Central memory CD8-positive, alpha-beta T cell (primary cell): ENCODE results near the gene TUBB8.
A peak's percentile ranks its signal among the peaks of the same experiment; 100 is the strongest.
"Not testable (repeated sequence)": the region's sequence is repeated elsewhere in the genome, so short reads cannot be mapped to it uniquely, and the experiment has no call there.

Source experiments
- ATAC-seq: fragments of 150-1000 bp; cut with Tn5 transposase; replicated peaks from 2 replicates; pipeline ENCODE4 v1.10.0; 2022; ENCODE audit warnings: mild to moderate bottlenecking, moderate FRiP score, moderate number of reproducible peaks; ENCODE audit not compliant: poor library complexity, severe bottlenecking; ENCODE audit errors: extremely low read depth
- DNase-seq, 2 donors: peaks; one replicate each; pipeline ENCODE4 v3.0.0; 2021; ENCODE audit warnings: low spot score in 2 of 2
- H3K27ac Mint-ChIP-seq: one replicate; pipeline ENCODE4 v1.8.0; 2022; ENCODE audit warnings: low read depth, mild to moderate bottlenecking, moderate library complexity, mixed read lengths
- H3K27me3 Mint-ChIP-seq: one replicate; pipeline ENCODE4 v1.8.0; 2022; ENCODE audit warnings: mixed read lengths
- H3K36me3 Mint-ChIP-seq: one replicate; pipeline ENCODE4 v1.8.0; 2022; ENCODE audit warnings: mild to moderate bottlenecking, moderate library complexity, mixed read lengths; ENCODE audit not compliant: insufficient read depth
- H3K4me1 Mint-ChIP-seq: one replicate; pipeline ENCODE4 v1.8.0; 2022; ENCODE audit warnings: mixed read lengths
- H3K4me3 Mint-ChIP-seq: one replicate; pipeline ENCODE4 v1.8.0; 2022; ENCODE audit warnings: mild to moderate bottlenecking, moderate library complexity, mixed read lengths
- H3K9me3 Mint-ChIP-seq: one replicate; pipeline ENCODE4 v1.8.0; 2022; ENCODE audit warnings: mixed read lengths

The TUBB8 gene

GRCh38 chr10:83930-84530, 34.9 kb upstream of the TUBB8 start:
- no peak for ATAC-seq
- Mint-ChIP-seq H3K36me3 (peaks cover 2% of the 10 kb centered on the region), H3K4me1 (peaks cover 10% of the 10 kb centered on the region), H3K4me3 (no peak overlapping the region), H3K27me3 (peaks cover 66% of the 10 kb centered on the region), H3K27ac (no peak overlapping the region), H3K9me3 (no peaks in the 10 kb centered on the region)
- DNase-seq, result no peak

- Mint-ChIP-seq H3K4me1 (no peaks in the 10 kb centered on the region), H3K27ac (no peak overlapping the region)
- no peak for DNase-seq
Measured at GRCh38 chr10:80477-81105, 31.5 kb upstream of the TUBB8 start.

DNA sequence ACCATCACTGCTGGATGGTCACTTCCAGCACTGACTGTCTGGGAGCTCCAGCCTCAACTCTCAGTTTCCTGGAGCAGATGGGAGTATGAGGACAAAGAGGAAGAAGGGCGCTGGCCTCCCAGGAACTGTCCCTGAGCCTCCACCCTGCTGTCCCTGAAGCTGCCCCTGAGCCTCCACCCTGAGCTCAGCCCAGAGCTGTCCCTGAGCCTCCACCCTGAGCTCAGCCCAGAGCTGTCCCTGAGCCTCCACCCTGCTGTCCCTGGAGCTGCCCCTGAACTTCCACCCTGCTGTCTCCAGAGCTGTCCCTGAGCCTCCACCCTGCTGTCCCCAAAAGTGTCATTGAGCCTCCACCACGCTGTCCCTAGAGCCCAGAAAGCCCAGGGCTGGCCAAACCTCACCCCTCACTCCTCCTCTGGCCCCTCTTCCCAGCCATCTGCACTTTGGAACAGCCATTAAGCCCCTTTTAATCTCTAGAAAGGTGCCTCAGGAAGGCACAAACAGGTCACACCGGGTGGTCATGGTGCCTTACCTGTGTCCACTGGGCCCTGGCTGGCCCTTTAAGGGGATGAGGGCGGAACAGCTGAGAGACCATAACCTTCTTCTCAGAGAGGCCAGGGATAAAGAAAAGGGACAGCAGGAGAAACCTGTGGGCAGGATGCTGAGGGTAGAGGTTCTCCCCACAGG, 30.6 kb upstream of the TUBB8 start:
- Mint-ChIP-seq H3K4me1 (no peaks in the 10 kb centered on the region), H3K27me3 (peaks cover 66% of the 10 kb centered on the region), H3K9me3 (no peaks in the 10 kb centered on the region), H3K27ac (no peak overlapping the region), H3K36me3 (peaks cover 3% of the 10 kb centered on the region), H3K4me3 (no peak overlapping the region)
- DNase-seq (no peak), ATAC-seq (no peak)

More at GRCh38 chr10:80477-81105, 31.5 kb upstream of the TUBB8 start:
- H3K27me3 Mint-ChIP-seq, result peaks cover 72% of the 10 kb centered on the region
- H3K9me3 Mint-ChIP-seq, result no peaks in the 10 kb centered on the region
- H3K4me3 Mint-ChIP-seq, result no peak overlapping the region
- H3K36me3 Mint-ChIP-seq, result peaks cover 3% of the 10 kb centered on the region
- no peak for ATAC-seq

GRCh38 chr10:78556-78955, 29.5 kb upstream of the TUBB8 start:
- H3K27ac Mint-ChIP-seq, result no peak overlapping the region
- H3K9me3 Mint-ChIP-seq, result no peaks in the 10 kb centered on the region
- peaks cover 3% of the 10 kb centered on the region for H3K36me3 Mint-ChIP-seq
- peaks cover 57% of the 10 kb centered on the region for H3K27me3 Mint-ChIP-seq
- no peak overlapping the region for H3K4me3 Mint-ChIP-seq
- H3K4me1 Mint-ChIP-seq, result no peaks in the 10 kb centered on the region
- ATAC-seq (no peak), DNase-seq (no peak)

DNA sequence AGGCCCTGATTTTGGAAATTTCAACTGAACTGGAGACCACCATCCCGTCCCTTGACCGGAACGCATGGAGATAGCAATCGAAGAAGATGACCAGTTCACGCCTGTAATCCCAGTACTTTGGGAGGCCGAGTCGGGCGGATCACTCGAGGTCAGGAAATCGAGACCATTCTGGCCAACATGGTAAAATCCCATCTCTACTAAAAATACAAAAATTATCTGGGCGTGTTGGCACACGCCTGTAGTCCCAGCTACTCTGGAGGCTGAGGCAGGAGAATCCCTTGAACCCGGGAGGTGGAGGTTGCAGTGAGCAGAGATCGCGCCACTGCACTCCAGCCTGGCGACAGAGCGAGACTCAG, 25.1 kb upstream of the TUBB8 start:
- H3K9me3 Mint-ChIP-seq, H3K27ac Mint-ChIP-seq, H3K36me3 Mint-ChIP-seq, H3K4me1 Mint-ChIP-seq, DNase-seq, ATAC-seq: not testable (repeated sequence)
- Mint-ChIP-seq H3K27me3 (peaks cover 18% of the 10 kb centered on the region), H3K4me3 (peak overlapping the region; percentile 70)

- H3K36me3 Mint-ChIP-seq, ATAC-seq, H3K9me3 Mint-ChIP-seq, DNase-seq, H3K27ac Mint-ChIP-seq, H3K4me1 Mint-ChIP-seq: not testable (repeated sequence)
- peaks cover 18% of the 10 kb centered on the region for H3K27me3 Mint-ChIP-seq
- peak overlapping the region; percentile 70 for H3K4me3 Mint-ChIP-seq
Measured at GRCh38 chr10:73543-74265, 24.6 kb upstream of the TUBB8 start.

GRCh38 chr10:68156-68555, 19.1 kb upstream of the TUBB8 start:
- DNase-seq, H3K27ac Mint-ChIP-seq, H3K4me3 Mint-ChIP-seq, H3K9me3 Mint-ChIP-seq, H3K4me1 Mint-ChIP-seq, H3K36me3 Mint-ChIP-seq: not testable (repeated sequence)
- peaks cover 43% of the 10 kb centered on the region for H3K27me3 Mint-ChIP-seq
- peak; percentile 40 for ATAC-seq

GRCh38 chr10:49926-50325, 830 bp upstream of the TUBB8 start:
- peaks cover 17% of the 10 kb centered on the region for H3K27me3 Mint-ChIP-seq
- H3K36me3 Mint-ChIP-seq, H3K4me3 Mint-ChIP-seq, ATAC-seq, H3K27ac Mint-ChIP-seq, DNase-seq, H3K9me3 Mint-ChIP-seq, H3K4me1 Mint-ChIP-seq: not testable (repeated sequence)

DNA sequence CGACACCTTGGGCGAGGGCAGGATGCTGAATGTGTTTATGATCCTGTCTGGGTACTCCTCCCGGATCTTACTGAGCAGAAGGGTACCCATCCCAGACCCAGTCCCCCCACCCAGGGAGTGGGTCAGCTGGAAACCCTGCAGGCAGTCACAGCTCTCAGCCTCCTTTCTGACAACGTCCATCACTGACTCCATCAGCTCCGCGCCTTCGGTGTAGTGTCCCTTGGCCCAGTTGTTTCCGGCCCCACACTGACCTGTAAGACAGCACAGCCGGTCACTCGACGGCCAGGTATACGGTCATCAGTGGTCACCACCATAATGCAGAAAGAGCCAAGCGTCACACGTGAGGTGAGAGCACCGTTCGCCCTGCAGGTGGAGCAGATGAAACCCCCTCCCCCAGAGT, 1.2 kb downstream of the TUBB8 start:
- H3K27me3 Mint-ChIP-seq, result peaks cover 17% of the 10 kb centered on the region
- not testable (repeated sequence) for ATAC-seq, DNase-seq, H3K4me3 Mint-ChIP-seq, H3K4me1 Mint-ChIP-seq, H3K27ac Mint-ChIP-seq, H3K36me3 Mint-ChIP-seq, H3K9me3 Mint-ChIP-seq

- H3K4me3 Mint-ChIP-seq, DNase-seq, H3K36me3 Mint-ChIP-seq, H3K9me3 Mint-ChIP-seq, H3K27me3 Mint-ChIP-seq, H3K27ac Mint-ChIP-seq, ATAC-seq, H3K4me1 Mint-ChIP-seq: not testable (repeated sequence)
Measured at GRCh38 chr10:13315-13635, 35.8 kb downstream of the TUBB8 start.

- H3K4me3 Mint-ChIP-seq, H3K27me3 Mint-ChIP-seq, H3K9me3 Mint-ChIP-seq, DNase-seq, H3K36me3 Mint-ChIP-seq, ATAC-seq, H3K4me1 Mint-ChIP-seq, H3K27ac Mint-ChIP-seq: not testable (repeated sequence)
Measured at GRCh38 chr10:12444-13314, 36.4 kb downstream of the TUBB8 start.

DNA sequence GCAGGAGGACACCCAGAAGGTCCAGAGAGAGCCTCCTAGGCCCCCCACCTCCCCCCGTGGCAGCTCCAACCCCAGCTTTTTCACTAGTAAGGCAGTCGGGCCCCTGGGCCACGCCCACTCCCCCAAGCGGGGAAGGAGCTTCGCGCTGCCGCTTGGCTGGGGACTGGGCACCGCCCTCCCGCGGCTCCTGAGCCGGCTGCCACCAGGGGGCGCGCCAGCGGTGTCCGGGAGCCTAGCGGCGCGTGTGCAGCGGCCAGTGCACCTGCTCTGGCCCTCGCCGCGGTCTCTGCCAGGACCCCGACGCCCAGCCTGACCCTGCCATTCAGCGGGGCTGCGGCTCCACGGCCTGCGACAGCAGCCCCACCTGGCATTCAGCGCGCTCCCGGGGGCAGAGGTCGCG, 37.8 kb downstream of the TUBB8 start:
- not testable (repeated sequence) for DNase-seq

More for the DNA sequence above, 37.8 kb downstream of the TUBB8 start:
- H3K9me3 Mint-ChIP-seq, H3K4me1 Mint-ChIP-seq, H3K27ac Mint-ChIP-seq, H3K36me3 Mint-ChIP-seq, H3K27me3 Mint-ChIP-seq, H3K4me3 Mint-ChIP-seq, ATAC-seq: not testable (repeated sequence)
